K562 (cell line): ENCODE results near the gene CACNA1I. TPM values are rescaled to one million over a fixed set of nuclear protein-coding genes. Genes with fewer than 3 reads are reported as not detected.

ENCODE experiments used
- ASH1L ChIP-seq: fragments of 450-650 bp; IDR thresholded peaks from 2 replicates; pipeline ENCODE4 v1.6.1; 2018; ENCODE audit warnings: borderline replicate concordance, mild to moderate bottlenecking, low read depth; ENCODE audit not compliant: partially characterized antibody
- CHCHD3 ChIP-seq: fragments of 250-450 bp; sonication (Bioruptor Pico); IDR thresholded peaks from 2 replicates; pipeline ENCODE4 v2.1.2; 2022; ENCODE audit warnings: mild to moderate bottlenecking
- DIDO1 ChIP-seq: fragments of 450-650 bp; IDR thresholded peaks from 2 replicates; pipeline ENCODE4 v1.6.1; 2016; ENCODE audit warnings: low read depth, missing biosample characterization, missing genetic modification characterization
- ZBTB11 ChIP-seq, 3 experiments: fragments of 200-800 bp in 1 of 3; fragments of 250-450 bp in 1 of 3; fragments of 450-650 bp in 1 of 3; sonication (Bioruptor Pico) in 1 of 3; sonication (Bioruptor generic) in 1 of 3; formaldehyde crosslinking in 1 of 3; IDR thresholded peaks; 2 replicates each; pipeline versions ENCODE4 v1.6.1 to v1.8.0; 2016 to 2022; ENCODE audit warnings: mild to moderate bottlenecking in 2 of 3, missing genetic modification characterization in 2 of 3, missing compliant biosample characterization in 1 of 3, moderate library complexity in 1 of 3
- ZNF143 ChIP-seq: sonication (generic); formaldehyde crosslinking; IDR thresholded peaks from 2 replicates; pipeline ENCODE4 v1.9.0; 2022; ENCODE audit warnings: mild to moderate bottlenecking, missing genetic modification reagents
- ZNF507 ChIP-seq: conservative IDR thresholded peaks from 2 replicates; pipeline ENCODE4 v1.6.1; 2017; ENCODE audit warnings: missing genetic modification characterization, missing compliant biosample characterization
- polyA plus RNA-seq, 8 experiments: library from polyadenylated mRNA; depleted of rRNA in 4 of 8; stranded (reverse) in 5 of 8; unstranded in 3 of 8; fragments of >200 nt; fragmentation: Nextera tagmentation in 2 of 8; fragmentation: Illumina TruSeq in 1 of 8; extraction: Ambion mirVana in 2 of 8; extraction: Trizol in 1 of 8; gene quantifications; 2 replicates each; pipeline versions ENCODE4 v1.2.1 to v1.2.3, GENCODE V29; 2011 to 2014; ENCODE audit warnings: inconsistent platforms in 1 of 8, missing spikeins in 1 of 8
- total RNA-seq, 7 experiments: library from RNA; depleted of rRNA in 6 of 7; stranded (reverse); fragments of >200 nt in 6 of 7; fragmentation: Illumina TruSeq in 2 of 7; extraction: Trizol in 2 of 7; gene quantifications; 2 replicates each; pipeline versions ENCODE4 v1.2.1 to v1.2.3, GENCODE V29; 2011 to 2021; ENCODE audit warnings: low replicate concordance in 1 of 7
- TF ChIP-seq, protein P1 (sequence below): IDR thresholded peaks from 3 replicates; pipeline ENCODE4 v1.6.1; 2011; ENCODE audit warnings: borderline replicate concordance, mild to moderate bottlenecking; ENCODE audit not compliant: insufficient read length, insufficient read depth
- TF ChIP-seq, protein P2 (sequence below): sonication (generic); formaldehyde crosslinking; IDR thresholded peaks from 2 replicates; pipeline ENCODE4 v1.8.0; 2022; ENCODE audit warnings: mild to moderate bottlenecking, missing genetic modification reagents
- TF ChIP-seq, protein P3 (sequence below): fragments of 450-650 bp; IDR thresholded peaks from 2 replicates; pipeline ENCODE4 v1.6.1; 2016; ENCODE audit warnings: borderline replicate concordance
- TF ChIP-seq, protein P4 (sequence below): fragments of 250-450 bp; sonication (Bioruptor Pico); IDR thresholded peaks from 2 replicates; pipeline ENCODE4 v1.5.0; 2021

CACNA1I gene
- total and polyA plus RNA-seq, 9 of the 15 experiments (the other 6 are each of a cell fraction or from before 2014, with no cell fraction given), result 0.01 to 0.79 (median 0.32) TPM; not detected in 1

GRCh38 chr22:39556970-39557841 lies 13.3 kb upstream of the CACNA1I start (continued):
- TF ChIP-seq ZBTB11 (CRISPR knock-in tag; IDR thresholded peaks at IDR 0.05), result no peak
- TF ChIP-seq, protein P1, sequence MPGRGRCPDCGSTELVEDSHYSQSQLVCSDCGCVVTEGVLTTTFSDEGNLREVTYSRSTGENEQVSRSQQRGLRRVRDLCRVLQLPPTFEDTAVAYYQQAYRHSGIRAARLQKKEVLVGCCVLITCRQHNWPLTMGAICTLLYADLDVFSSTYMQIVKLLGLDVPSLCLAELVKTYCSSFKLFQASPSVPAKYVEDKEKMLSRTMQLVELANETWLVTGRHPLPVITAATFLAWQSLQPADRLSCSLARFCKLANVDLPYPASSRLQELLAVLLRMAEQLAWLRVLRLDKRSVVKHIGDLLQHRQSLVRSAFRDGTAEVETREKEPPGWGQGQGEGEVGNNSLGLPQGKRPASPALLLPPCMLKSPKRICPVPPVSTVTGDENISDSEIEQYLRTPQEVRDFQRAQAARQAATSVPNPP, result no peak
- TF ChIP-seq, protein P2, sequence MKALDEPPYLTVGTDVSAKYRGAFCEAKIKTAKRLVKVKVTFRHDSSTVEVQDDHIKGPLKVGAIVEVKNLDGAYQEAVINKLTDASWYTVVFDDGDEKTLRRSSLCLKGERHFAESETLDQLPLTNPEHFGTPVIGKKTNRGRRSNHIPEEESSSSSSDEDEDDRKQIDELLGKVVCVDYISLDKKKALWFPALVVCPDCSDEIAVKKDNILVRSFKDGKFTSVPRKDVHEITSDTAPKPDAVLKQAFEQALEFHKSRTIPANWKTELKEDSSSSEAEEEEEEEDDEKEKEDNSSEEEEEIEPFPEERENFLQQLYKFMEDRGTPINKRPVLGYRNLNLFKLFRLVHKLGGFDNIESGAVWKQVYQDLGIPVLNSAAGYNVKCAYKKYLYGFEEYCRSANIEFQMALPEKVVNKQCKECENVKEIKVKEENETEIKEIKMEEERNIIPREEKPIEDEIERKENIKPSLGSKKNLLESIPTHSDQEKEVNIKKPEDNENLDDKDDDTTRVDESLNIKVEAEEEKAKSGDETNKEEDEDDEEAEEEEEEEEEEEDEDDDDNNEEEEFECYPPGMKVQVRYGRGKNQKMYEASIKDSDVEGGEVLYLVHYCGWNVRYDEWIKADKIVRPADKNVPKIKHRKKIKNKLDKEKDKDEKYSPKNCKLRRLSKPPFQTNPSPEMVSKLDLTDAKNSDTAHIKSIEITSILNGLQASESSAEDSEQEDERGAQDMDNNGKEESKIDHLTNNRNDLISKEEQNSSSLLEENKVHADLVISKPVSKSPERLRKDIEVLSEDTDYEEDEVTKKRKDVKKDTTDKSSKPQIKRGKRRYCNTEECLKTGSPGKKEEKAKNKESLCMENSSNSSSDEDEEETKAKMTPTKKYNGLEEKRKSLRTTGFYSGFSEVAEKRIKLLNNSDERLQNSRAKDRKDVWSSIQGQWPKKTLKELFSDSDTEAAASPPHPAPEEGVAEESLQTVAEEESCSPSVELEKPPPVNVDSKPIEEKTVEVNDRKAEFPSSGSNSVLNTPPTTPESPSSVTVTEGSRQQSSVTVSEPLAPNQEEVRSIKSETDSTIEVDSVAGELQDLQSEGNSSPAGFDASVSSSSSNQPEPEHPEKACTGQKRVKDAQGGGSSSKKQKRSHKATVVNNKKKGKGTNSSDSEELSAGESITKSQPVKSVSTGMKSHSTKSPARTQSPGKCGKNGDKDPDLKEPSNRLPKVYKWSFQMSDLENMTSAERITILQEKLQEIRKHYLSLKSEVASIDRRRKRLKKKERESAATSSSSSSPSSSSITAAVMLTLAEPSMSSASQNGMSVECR, result no peak
- TF ChIP-seq CHCHD3, result no peak
- no peak for TF ChIP-seq ZNF507 (tag)
- TF ChIP-seq ASH1L, result no peak
- TF ChIP-seq DIDO1 (tag), result no peak
- TF ChIP-seq, protein P3, sequence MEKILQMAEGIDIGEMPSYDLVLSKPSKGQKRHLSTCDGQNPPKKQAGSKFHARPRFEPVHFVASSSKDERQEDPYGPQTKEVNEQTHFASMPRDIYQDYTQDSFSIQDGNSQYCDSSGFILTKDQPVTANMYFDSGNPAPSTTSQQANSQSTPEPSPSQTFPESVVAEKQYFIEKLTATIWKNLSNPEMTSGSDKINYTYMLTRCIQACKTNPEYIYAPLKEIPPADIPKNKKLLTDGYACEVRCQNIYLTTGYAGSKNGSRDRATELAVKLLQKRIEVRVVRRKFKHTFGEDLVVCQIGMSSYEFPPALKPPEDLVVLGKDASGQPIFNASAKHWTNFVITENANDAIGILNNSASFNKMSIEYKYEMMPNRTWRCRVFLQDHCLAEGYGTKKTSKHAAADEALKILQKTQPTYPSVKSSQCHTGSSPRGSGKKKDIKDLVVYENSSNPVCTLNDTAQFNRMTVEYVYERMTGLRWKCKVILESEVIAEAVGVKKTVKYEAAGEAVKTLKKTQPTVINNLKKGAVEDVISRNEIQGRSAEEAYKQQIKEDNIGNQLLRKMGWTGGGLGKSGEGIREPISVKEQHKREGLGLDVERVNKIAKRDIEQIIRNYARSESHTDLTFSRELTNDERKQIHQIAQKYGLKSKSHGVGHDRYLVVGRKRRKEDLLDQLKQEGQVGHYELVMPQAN, result no peak
- no peak for TF ChIP-seq ZNF143 (CRISPR knock-in tag)
- TF ChIP-seq, protein P4, sequence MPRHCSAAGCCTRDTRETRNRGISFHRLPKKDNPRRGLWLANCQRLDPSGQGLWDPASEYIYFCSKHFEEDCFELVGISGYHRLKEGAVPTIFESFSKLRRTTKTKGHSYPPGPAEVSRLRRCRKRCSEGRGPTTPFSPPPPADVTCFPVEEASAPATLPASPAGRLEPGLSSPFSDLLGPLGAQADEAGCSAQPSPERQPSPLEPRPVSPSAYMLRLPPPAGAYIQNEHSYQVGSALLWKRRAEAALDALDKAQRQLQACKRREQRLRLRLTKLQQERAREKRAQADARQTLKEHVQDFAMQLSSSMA (CRISPR knock-in tag), result no peak
